ENCODE data around the gene TMPRSS4.

DNA sequence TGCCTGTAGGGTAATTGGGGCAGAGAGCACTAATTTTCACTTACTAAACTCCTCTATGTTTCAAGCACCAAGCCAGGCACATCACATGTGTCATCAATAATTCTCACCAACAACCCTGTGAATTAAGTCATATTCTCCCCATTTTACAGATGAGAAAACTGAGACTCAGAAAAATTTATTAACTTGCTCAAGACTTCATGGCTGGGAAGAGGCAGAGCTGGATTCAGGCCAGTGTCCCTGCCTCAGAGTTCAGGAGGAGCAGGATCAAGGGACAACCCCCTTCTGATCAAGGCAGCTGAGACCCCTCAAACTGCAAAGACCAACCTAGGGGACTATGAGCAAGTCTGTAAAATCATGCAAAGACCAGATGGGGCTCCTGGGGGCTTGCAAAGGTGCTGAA, 7.8 kb downstream of the TMPRSS4 start:
- no peak for TF ChIP-seq EZH2 (IDR thresholded peaks at IDR 0.05; ENCODE audit: borderline replicate concordance, insufficient read depth, low read depth, low read length, poor library complexity, severe bottlenecking)
- TF ChIP-seq, protein P1, sequence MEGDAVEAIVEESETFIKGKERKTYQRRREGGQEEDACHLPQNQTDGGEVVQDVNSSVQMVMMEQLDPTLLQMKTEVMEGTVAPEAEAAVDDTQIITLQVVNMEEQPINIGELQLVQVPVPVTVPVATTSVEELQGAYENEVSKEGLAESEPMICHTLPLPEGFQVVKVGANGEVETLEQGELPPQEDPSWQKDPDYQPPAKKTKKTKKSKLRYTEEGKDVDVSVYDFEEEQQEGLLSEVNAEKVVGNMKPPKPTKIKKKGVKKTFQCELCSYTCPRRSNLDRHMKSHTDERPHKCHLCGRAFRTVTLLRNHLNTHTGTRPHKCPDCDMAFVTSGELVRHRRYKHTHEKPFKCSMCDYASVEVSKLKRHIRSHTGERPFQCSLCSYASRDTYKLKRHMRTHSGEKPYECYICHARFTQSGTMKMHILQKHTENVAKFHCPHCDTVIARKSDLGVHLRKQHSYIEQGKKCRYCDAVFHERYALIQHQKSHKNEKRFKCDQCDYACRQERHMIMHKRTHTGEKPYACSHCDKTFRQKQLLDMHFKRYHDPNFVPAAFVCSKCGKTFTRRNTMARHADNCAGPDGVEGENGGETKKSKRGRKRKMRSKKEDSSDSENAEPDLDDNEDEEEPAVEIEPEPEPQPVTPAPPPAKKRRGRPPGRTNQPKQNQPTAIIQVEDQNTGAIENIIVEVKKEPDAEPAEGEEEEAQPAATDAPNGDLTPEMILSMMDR (IDR thresholded peaks at IDR 0.05), result no peak

Data from B cell (primary cell).